ENCODE data around the gene MAGI3. TPM values are rescaled to one million over a fixed set of nuclear protein-coding genes. Genes with fewer than 3 reads are reported as not detected.

Gene MAGI3
- polyA plus RNA-seq, 1 donor from 2014 or later: 10.8 TPM

GRCh38 chr1:113530021-113530420 lies 139.7 kb downstream of the MAGI3 start:
- H3F3A ChIP-seq (ENCODE audit: insufficient read depth, low read length, poor library complexity, severe bottlenecking): no peaks in the 10 kb centered on the region
- no peaks in the 10 kb centered on the region for H3K9me3 ChIP-seq (ENCODE audit: low read length)
- no peak for TF ChIP-seq EP300 (conservative IDR thresholded peaks at IDR 0.05; ENCODE audit: poor library complexity, severe bottlenecking)
- TF ChIP-seq EZH2 (IDR thresholded peaks at IDR 0.05; ENCODE audit: borderline replicate concordance, insufficient read depth, low read length, poor library complexity, severe bottlenecking): no peak
- TF ChIP-seq CTCF (IDR thresholded peaks at IDR 0.05; ENCODE audit: poor library complexity, severe bottlenecking): no peak
- no peaks in the 10 kb centered on the region for H3K27me3 ChIP-seq (ENCODE audit: insufficient read depth, low read depth, low read length)
- H3K79me2 ChIP-seq (replicated peaks; ENCODE audit: insufficient read depth, low read length): no peaks in the 10 kb centered on the region
- no peak overlapping the region for H3K27ac ChIP-seq (ENCODE audit: low read length)
- H2AFZ ChIP-seq (ENCODE audit: low read depth, low read length): no peak overlapping the region
- H4K20me1 ChIP-seq (ENCODE audit: insufficient read depth): no peaks in the 10 kb centered on the region
- no peaks in the 10 kb centered on the region for H3K9me2 ChIP-seq (ENCODE audit: insufficient read depth, low read length)
- no peak overlapping the region for H3K4me2 ChIP-seq (ENCODE audit: low read length)
- no peak overlapping the region for H3K4me3 ChIP-seq (ENCODE audit: low read length)
- H3K36me3 ChIP-seq (ENCODE audit: insufficient read depth, low read length): no peaks in the 10 kb centered on the region
- no peak overlapping the region for H3K9ac ChIP-seq (ENCODE audit: low read length)

GRCh38 chr1:113531321-113531720 lies 141.0 kb downstream of the MAGI3 start:
- Histone ChIP-seq H3K27me3 (ENCODE audit: insufficient read depth, low read depth, low read length) (no peaks in the 10 kb centered on the region), H3K9ac (ENCODE audit: low read length) (no peak overlapping the region), H3K79me2 (replicated peaks; ENCODE audit: insufficient read depth, low read length) (no peaks in the 10 kb centered on the region), H3K4me2 (ENCODE audit: low read length) (no peak overlapping the region), H3K27ac (ENCODE audit: low read length) (no peak overlapping the region), H2AFZ (ENCODE audit: low read depth, low read length) (no peak overlapping the region), H3K9me3 (ENCODE audit: low read length) (no peaks in the 10 kb centered on the region), H3K4me3 (ENCODE audit: low read length) (no peak overlapping the region), H4K20me1 (ENCODE audit: insufficient read depth) (no peaks in the 10 kb centered on the region), H3K36me3 (ENCODE audit: insufficient read depth, low read length) (no peaks in the 10 kb centered on the region), H3F3A (ENCODE audit: insufficient read depth, low read length, poor library complexity, severe bottlenecking) (no peaks in the 10 kb centered on the region), H3K9me2 (ENCODE audit: insufficient read depth, low read length) (no peaks in the 10 kb centered on the region)
- TF ChIP-seq EZH2 (IDR thresholded peaks at IDR 0.05; ENCODE audit: borderline replicate concordance, insufficient read depth, low read length, poor library complexity, severe bottlenecking): no peak
- no peak for TF ChIP-seq MXI1 (conservative IDR thresholded peaks at IDR 0.05; ENCODE audit: poor library complexity, severe bottlenecking)
- no peak for TF ChIP-seq REST (IDR thresholded peaks at IDR 0.05; ENCODE audit: borderline replicate concordance)
- TF ChIP-seq SMC3 (conservative IDR thresholded peaks at IDR 0.05; ENCODE audit: poor library complexity): no peak
- no peak for TF ChIP-seq POLR2AphosphoS5 (IDR thresholded peaks at IDR 0.05)
- TF ChIP-seq CTCF (IDR thresholded peaks at IDR 0.05; ENCODE audit: poor library complexity, severe bottlenecking): no peak
- TF ChIP-seq RAD21 (conservative IDR thresholded peaks at IDR 0.05): no peak
- no peak for TF ChIP-seq TAF1 (IDR thresholded peaks at IDR 0.05; ENCODE audit: low read depth)
- no peak for TF ChIP-seq EP300 (conservative IDR thresholded peaks at IDR 0.05; ENCODE audit: poor library complexity, severe bottlenecking)

Data from neural cell (in vitro differentiated cells).